ENCODE results near the gene MGAT1. TPM values are rescaled to one million over a fixed set of nuclear protein-coding genes. Genes with fewer than 3 reads are reported as not detected.
A peak's percentile ranks its signal among the peaks of the same experiment; 100 is the strongest.
"Not testable (repeated sequence)": the region's sequence is repeated elsewhere in the genome, so short reads cannot be mapped to it uniquely, and the experiment has no call there.

MGAT1 gene
- polyA plus RNA-seq, 4 donors: 73.1 to 91.9 (median 81.0) TPM

DNA sequence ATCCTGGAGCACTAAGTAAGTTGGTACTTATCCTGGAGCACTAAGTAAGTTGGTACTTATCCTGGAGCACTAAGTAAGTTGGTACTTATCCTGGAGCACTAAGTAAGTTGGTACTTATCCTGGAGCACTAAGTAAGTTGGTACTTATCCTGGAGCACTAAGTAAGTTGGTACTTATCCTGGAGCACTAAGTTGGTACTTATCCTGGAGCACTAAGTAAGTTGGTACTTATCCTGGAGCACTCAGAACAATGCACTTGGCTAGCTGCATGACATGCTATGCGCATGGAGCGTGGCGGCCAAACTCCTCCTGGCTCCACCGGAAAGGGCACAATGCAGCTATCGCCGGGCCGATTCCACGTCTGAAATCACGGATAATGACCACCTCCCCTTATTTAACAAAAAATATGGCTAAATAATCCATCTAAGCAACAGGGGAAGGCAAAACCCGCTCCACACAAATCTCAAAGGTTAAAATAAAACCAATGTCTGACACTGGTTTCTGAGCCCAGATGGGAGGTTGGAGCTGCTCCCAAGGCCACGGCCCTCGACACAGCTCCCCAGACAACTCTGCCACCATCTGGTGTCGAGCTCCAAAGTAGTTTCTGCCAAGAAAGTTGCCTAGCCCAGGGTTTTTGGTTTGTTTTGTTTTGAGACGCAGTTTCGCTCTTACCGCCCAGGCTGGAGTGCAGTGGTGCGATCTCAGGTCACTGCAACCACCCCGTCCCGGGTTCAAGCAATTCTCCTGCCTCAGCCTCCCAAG is 13.8 kb downstream of the MGAT1 start:
- not testable (repeated sequence) for DNase-seq (ENCODE audit: low read depth in 4 of 4, low spot score in 3 of 4)

- DNase-seq (ENCODE audit: low read depth in 4 of 4, low spot score in 3 of 4): no peak
Observed at GRCh38 chr5:180787711-180788431, 14.7 kb downstream of the MGAT1 start.

DNA sequence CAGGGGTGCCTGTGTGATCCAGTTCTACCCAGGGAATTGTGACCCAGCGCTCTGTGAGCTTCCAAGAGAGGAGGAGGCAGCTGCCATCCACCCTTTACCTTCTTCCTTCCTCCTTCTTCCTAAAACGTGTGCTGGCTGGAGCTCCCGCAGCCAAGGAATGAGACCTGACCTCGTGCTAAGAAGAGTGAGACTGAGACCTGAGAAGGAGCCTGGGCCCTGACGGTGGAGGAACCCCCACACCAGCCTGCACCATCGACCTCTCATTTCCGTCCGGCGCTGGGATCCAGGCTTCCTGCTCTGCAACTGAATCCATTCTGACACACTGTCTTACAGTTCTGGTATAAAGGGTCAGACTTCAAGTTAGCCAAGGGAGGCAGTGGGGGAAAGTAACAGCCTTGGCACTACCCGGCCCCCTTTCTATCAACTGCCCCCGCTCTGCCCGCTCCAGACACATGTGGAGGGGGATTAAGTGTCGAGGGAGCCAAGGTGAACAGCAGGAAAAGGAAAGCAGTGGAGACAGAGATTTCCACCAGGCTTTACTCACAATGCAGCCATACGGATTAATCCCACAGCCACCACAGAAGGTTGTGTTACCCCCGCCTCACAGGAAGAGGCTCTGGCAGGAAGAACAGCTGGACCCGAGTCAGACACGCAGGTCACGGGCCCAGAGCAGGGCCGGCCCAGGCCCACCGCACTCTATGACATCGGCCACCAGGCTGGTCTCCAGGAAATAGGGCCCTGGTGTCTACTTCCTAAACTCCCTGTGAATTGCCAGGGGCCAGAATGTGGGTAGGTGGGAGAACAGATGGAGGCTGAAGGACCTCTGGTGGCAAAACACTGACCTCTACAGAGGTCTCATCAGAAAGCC is 15.8 kb downstream of the MGAT1 start:
- no peak for DNase-seq (ENCODE audit: low read depth in 4 of 4, low spot score in 3 of 4)

GRCh38 chr5:180785794-180786221 is 16.8 kb downstream of the MGAT1 start:
- no peak for DNase-seq (ENCODE audit: low read depth in 4 of 4, low spot score in 3 of 4)

- DNase-seq (ENCODE audit: low read depth in 4 of 4, low spot score in 3 of 4): no peak
Observed at GRCh38 chr5:180785121-180785781, 17.4 kb downstream of the MGAT1 start.

DNA sequence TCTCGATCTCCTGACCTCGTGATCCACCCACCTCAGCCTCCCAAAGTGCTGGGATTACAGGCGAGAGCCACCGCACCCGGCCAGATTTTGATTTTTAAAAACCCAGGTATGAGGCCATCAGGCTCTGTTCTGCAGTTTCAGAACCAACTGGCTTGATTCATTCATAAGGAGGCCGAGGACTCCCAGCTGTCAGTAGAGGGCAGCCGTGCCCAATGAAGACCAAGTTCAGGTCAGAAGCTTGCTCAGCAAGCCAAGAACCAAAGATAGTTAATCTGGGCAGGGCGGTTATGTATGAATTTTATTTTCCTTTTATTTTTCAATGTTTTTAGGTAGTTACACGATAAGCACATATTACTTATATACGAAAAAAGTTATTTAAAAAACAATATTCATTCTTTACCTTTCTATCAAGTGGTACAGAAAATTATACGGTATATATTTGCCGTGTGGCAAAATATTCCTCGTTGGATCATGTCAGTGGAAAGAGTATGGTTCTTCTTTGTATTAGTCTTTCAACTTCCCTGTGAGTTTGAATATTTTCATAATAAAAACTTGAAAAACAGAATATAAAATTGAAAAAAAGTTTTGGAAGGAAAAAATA is 18.0 kb downstream of the MGAT1 start:
- peak in 2 of 4 donors; percentile 49 to 63 for DNase-seq (ENCODE audit: low read depth in 4 of 4, low spot score in 3 of 4)

DNA sequence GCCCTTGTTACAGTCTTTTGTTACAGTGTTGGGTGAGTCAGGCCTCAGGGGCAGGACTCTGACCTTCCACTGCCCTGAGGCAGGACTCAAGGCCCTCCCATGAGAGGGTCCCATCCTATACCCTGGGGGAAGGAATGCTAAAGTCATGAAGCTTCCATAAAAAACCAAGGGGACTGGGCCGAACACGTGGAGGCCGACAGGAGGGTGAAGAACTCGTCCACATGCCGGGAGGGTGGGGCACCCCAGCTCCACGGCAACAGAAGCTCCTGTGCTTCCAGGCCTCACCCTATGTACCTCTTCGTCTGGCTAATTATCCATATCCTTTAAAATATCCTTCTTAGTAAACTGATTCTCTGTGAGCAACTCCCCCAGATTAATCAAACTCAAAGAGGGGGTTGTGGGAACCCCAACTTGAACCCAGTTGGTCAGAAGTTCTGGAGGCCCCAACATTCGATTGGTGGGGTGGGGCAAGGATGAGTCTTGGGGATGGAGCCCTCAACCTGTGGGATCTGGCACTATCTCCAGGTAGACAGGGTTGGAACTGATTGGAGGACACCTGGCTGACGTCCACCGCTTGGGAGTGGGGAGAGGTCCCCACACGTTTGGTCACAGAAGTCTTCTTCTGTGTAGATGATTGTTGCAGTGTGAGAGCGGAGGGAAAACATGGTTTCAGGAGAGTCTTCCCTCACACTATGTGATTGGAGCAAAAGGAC is 19.1 kb downstream of the MGAT1 start:
- DNase-seq (ENCODE audit: low read depth in 4 of 4, low spot score in 3 of 4): no peak

GRCh38 chr5:180782748-180783147 is 19.9 kb downstream of the MGAT1 start:
- DNase-seq (ENCODE audit: low read depth in 4 of 4, low spot score in 3 of 4): no peak

GRCh38 chr5:180781900-180782326 is 20.7 kb downstream of the MGAT1 start:
- DNase-seq (ENCODE audit: low read depth in 4 of 4, low spot score in 3 of 4): not testable (repeated sequence)

DNA sequence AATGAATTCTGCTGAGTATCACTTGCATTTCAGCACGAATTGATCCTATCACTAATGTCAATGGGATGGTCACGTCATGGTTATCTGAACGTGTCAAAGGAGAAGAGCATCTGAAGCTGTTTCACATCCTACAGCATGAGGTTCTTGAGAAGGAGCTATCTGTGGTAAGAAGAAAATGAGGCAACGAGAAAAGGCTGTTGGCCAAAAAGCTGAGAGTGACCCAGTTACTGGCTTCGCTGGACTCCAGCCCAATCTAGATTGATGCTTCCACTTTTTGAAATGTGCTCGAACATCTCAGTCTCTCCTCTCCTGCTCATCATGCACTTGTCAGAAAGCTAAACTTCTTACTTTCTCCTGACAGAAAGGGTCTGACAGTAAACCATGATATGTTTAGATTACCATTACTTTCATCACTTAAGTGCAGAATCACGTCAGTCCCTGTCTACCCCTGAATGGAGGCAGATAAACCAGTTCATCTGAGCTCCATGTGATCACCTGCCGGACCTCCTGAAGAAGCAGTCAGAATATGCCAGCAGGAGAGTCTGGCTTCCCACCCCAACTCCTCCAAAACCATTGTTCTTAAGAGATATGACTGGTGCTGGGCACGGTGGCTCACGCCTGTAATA is 22.5 kb downstream of the MGAT1 start:
- no peak for DNase-seq (ENCODE audit: low read depth in 4 of 4, low spot score in 3 of 4)

- DNase-seq (ENCODE audit: low read depth in 4 of 4, low spot score in 3 of 4): no peak
Observed at GRCh38 chr5:180777475-180777874, 25.1 kb downstream of the MGAT1 start.

- DNase-seq (ENCODE audit: low read depth in 4 of 4, low spot score in 3 of 4): no peak
Observed at GRCh38 chr5:180776376-180776775, 26.2 kb downstream of the MGAT1 start.

- DNase-seq (ENCODE audit: low read depth in 4 of 4, low spot score in 3 of 4): no peak
Observed at GRCh38 chr5:180775624-180776023, 27.0 kb downstream of the MGAT1 start.

GRCh38 chr5:180771839-180772238 is 30.8 kb downstream of the MGAT1 start:
- no peak for DNase-seq (ENCODE audit: low read depth in 4 of 4, low spot score in 3 of 4)

GRCh38 chr5:180769821-180770220 is 32.8 kb downstream of the MGAT1 start:
- no peak for DNase-seq (ENCODE audit: low read depth in 4 of 4, low spot score in 3 of 4)

DNA sequence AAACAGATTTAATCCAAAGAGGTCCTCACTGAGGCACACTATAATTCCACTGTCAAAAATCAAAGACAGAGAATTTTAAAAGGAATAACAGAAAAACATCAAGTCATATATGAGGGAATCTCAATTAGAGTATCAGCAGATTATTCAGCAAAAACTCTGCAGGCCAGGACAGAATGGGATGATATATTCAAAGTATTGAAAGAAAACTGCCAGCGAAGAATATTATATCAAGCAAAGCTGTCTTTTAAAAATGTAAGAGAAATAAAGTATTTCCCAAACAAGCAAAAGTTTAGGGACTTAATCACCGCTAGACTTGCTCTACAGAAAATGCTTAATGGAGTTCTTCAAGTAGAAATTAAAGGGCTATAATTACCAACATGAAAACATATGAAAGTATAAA is 47.0 kb downstream of the MGAT1 start:
- no peak for DNase-seq (ENCODE audit: low read depth in 4 of 4, low spot score in 3 of 4)

- no peak for DNase-seq (ENCODE audit: low read depth in 4 of 4, low spot score in 3 of 4)
Observed at GRCh38 chr5:180744253-180744652, 58.4 kb downstream of the MGAT1 start.

DNA sequence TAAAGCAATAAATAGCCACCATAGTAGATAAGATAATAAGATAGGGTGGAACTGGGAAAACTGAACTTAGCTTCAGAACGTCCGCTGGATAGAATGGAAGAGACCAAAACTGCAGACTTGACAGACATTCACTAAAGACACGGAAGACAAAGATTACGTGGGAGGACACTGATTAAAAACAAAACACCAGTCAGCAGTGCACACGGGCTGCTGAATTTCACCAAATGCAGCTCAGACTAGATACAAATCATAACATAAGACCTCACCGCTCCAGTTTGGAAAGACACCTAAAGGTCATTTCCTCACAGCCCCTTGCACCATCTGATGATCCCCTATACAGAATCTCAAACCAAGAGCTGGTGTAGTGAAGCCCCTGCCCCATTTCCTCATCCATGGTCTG is 59.9 kb downstream of the MGAT1 start:
- no peak for DNase-seq (ENCODE audit: low read depth in 4 of 4, low spot score in 3 of 4)

- DNase-seq (ENCODE audit: low read depth in 4 of 4, low spot score in 3 of 4): not testable (repeated sequence)
Observed at GRCh38 chr5:180740953-180741352, 61.7 kb downstream of the MGAT1 start.

All from right renal pelvis (tissue), 4 donors.